ENCODE measurements around the gene FGD5. TPM values are rescaled to one million over a fixed set of nuclear protein-coding genes. Genes with fewer than 3 reads are reported as not detected.

The FGD5 gene
- total and polyA plus RNA-seq, 2 experiments from 2014 or later = 7.4 to 12.2 TPM

GRCh38 chr3:14837186-14837877 is 18.6 kb downstream of the FGD5 start:
- Histone ChIP-seq H3K27me3 (ENCODE audit: insufficient read depth) (no peaks in the 10 kb centered on the region), H3K4me1 (ENCODE audit: insufficient read depth) (peaks cover 11% of the 10 kb centered on the region), H4K20me1 (replicated peaks; ENCODE audit: insufficient read depth) (no peaks in the 10 kb centered on the region), H3F3A (replicated peaks; ENCODE audit: low read depth) (no peaks in the 10 kb centered on the region), H3K36me3 (ENCODE audit: insufficient read depth) (no peaks in the 10 kb centered on the region), H3K4me2 (no peak overlapping the region), H3K9me2 (ENCODE audit: insufficient read depth) (no peaks in the 10 kb centered on the region), H3K79me2 (replicated peaks; ENCODE audit: insufficient read depth) (no peaks in the 10 kb centered on the region), H3K27ac (ENCODE audit: low read depth) (no peak overlapping the region), H2AFZ (no peak overlapping the region), H3K4me3 (no peak overlapping the region)
- DNase-seq (ENCODE audit: low spot score) (no peak), ATAC-seq (no peak)
- H3K9me3 Mint-ChIP-seq = no peaks in the 10 kb centered on the region
- peaks cover 12% of the 10 kb centered on the region for H3K27me3 Mint-ChIP-seq (ENCODE audit: insufficient read depth, low read depth, poor library complexity)
- no peaks in the 10 kb centered on the region for H3K36me3 Mint-ChIP-seq (ENCODE audit: low read depth)
- no peak overlapping the region for H3K4me3 Mint-ChIP-seq
- H3K4me1 Mint-ChIP-seq = peaks cover 33% of the 10 kb centered on the region
- H3K27ac Mint-ChIP-seq = no peak overlapping the region
- no peak for TF ChIP-seq NANOG (IDR thresholded peaks at IDR 0.05; ENCODE audit: borderline replicate concordance)
- TF ChIP-seq EZH2phosphoT487 (IDR thresholded peaks at IDR 0.05; ENCODE audit: unreplicated experiment) = no peak
- TF ChIP-seq CTCF (conservative IDR thresholded peaks at IDR 0.05; ENCODE audit: low read depth in 2 of 2) = no peak
- no peak for TF ChIP-seq ZNF114 (CRISPR knock-in tag; IDR thresholded peaks at IDR 0.05)
- TF ChIP-seq REST (IDR thresholded peaks at IDR 0.05; ENCODE audit: unreplicated experiment) = no peak
- no peak for TF ChIP-seq JUNB (IDR thresholded peaks at IDR 0.05; ENCODE audit: unreplicated experiment)
- no peak for TF ChIP-seq EZH2 (IDR thresholded peaks at IDR 0.05; ENCODE audit: low read depth, unreplicated experiment)
- TF ChIP-seq STAT1 (IDR thresholded peaks at IDR 0.05; ENCODE audit: unreplicated experiment) = no peak
- no peak for TF ChIP-seq ETS1 (IDR thresholded peaks at IDR 0.05)
- TF ChIP-seq CREB1 (CRISPR knock-in tag; IDR thresholded peaks at IDR 0.05; ENCODE audit: low read depth) = no peak
- no peak for TF ChIP-seq POLR2AphosphoS5 (IDR thresholded peaks at IDR 0.05; ENCODE audit: low read depth)
- TF ChIP-seq ZNF462 (CRISPR knock-in tag; IDR thresholded peaks at IDR 0.05) = no peak
- TF ChIP-seq ZNF331 (CRISPR knock-in tag; IDR thresholded peaks at IDR 0.05; ENCODE audit: low read depth) = no peak
